NOMO-1 treated with dmso at 0.1 percent for 144 hours (cell line): Measurements from ENCODE around the gene G2E3.

Experiments used
- DNase-seq: peaks from one replicate; lab custom pipeline; 2025; ENCODE audit not compliant: unreplicated experiment; lab: John Stamatoyannopoulos, UW

Gene G2E3

DNA sequence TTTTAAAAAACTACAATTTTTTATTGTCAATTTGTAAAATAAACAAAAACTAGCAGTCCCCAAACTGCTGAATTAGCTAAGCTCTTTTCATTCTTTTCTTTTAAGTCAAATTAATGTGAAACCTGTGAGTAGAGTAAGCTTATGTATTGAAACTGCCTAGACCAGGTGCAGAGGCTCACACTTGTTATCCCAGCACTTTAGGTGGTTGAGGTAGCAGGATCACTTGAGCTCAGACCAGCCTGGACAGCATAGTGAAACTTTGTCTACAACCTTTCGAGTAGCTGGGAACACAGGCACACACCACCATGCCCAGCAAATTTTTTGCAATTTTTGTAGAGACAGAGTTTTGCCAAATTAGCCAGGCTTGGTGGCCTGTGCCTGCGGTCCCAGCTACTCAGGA, 89.5 kb downstream of the G2E3 start:
- DNase-seq = no peak

DNA sequence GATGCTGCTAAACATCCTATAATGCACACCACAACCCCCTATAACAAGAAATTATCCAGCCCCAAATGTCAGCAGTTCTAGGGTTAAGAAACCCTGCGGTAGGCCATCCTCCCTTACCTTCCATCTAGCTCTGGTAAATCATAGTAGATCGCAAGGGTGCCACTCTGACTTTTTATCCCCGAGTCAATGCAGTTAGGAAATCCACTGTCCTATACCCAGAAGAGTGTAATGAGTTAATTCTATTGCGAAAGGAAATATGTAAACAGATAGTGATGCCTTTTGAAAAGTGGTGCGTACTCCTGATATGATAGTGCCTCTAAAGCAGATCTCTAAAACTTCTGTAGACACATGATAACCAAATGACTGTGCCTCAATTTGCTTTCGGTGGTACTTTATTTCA, 93.0 kb downstream of the G2E3 start:
- DNase-seq = no peak

DNA sequence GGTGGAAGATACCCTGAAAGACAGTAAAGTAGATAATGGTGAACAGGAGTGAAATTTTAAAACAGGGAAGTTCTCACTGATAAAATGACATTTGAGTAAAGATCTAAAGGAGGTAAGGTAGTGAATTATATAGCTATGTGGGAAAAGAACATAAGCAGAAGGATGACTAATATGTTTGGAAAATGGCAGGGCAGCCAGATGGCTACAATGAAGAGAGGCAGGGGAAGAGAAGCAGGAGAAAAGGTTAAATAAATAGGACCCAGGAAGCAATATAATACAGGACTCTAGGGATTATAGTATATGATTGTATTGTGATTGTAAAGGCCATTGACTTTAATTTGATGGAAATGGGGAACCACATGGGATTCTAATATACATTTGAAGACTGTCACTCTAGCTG, 96.2 kb downstream of the G2E3 start:
- DNase-seq = no peak

DNA sequence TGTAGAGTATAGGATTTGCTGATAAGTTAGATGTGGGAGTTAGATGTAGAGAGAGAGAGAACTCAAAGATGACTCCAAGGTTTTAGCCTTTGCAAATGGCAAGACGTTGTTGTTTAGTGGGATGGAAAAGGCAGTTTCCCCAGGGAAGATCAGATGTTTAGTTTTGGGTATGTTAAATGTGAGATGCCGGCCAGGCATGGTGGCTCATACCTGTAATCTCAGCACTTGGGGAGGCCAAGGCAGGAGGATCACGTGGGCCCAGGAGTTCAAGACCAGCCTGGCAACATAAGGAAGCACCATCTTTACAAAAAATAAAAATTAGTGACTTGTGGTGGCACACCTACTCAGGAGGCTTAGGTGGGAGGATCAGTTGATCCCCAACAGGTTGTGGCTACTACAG, 96.7 kb downstream of the G2E3 start:
- DNase-seq = no peak

DNA sequence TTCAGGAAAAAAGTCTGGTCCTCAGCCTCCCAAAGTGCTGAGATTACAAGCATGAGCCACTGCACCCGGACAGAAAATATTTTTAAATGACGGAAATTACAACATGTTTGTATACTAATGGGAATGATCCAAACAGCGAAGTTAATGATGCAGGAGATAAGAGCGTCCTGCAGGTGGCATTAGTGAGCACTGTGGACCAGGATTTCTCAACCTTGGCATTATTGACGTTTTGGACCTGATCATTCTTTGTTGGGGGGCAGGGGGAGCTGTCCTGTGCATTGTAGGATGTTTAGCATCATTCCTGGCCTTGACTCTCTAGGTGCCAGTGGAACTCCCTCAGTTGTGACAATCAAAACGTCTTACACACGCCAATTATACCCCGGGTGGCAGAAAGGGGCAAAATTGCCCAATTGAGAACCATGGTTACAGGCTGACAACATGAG, 97.3 kb downstream of the G2E3 start:
- DNase-seq = no peak

DNA sequence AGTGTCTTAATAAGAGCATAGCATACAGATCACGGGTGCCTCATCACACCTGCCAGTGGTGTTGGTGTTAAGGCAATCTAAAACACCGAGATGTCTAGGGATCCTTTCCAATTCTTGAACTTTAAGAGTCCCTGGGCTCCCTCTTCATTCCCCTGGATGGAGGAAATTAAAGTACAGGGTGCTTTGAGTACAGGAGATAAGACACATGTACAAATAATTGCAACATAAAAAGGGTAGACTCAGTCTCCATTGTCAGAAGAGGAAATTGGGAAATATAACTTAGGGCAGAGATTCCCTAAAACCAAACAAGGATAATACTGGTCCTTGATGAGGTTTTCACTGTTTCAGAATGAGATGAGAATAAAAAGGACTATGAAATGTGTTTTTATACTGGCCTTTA, 98.1 kb downstream of the G2E3 start:
- DNase-seq = no peak

DNA sequence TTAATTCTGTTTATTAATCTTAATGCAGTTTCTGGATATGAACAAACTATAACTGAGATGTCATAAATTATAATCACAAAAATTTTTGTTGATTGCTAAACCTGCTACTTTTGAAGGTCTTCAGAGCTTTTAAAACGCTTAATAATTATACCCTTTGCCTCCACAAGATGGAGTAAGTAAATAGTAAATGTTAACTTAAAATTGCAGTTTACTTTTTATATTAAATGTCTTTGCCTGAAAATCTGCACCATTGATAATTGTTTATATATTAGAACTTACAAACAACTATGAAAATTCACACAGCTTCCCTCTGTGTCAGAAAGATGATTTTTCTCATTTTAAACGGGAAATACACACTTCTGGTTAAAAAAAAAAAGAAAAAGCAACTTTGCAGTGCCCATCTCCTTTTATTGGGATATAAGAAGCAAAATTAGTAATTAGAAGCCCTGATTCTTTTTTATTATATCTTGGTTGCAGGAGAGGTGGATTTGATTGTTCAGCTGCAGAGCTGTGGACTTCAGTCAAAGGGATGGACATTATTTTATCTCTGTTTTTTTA, 98.7 kb downstream of the G2E3 start:
- DNase-seq = no peak

DNA sequence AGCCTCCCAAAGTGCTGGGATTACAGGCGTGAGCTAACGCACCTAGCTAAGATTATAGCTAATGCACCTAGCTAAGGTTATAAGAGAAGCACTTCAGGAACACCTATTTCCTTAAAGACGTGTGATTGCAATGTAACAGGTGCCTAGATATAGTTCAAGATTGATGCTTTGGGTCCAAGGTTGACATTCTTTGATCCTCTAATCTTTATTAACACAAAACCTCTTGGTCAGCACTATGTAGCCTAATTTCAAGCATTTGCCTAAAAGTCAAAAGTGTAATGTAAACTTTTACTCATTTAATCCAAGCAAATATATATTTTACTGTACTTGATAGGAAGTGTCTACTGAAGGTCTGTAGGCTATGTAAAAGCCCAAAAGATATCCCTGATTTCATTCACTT, 99.7 kb downstream of the G2E3 start:
- DNase-seq = no peak

DNA sequence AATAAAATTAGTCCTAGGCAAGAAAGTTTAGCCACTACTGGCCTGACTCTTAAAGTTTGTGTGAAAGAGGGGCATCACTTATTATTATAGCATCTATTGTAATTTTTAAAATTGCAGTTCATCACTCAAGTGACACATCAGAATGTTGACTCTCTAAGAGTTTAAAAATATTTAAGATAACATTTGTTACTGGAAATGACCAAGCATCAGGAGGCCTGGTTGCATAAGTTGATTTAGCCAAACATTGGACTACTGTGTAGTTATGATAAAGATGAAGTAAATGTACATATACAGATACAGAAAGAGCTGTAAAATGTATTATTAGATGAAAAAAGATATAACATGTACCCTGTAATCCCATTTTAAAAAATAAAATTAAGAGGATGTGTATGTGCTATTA, 110.6 kb downstream of the G2E3 start:
- no peak for DNase-seq
